DND-41 (cell line): ENCODE measurements around the gene KRT86.
"Not testable (repeated sequence)": the region's sequence is repeated elsewhere in the genome, so short reads cannot be mapped to it uniquely, and the experiment has no call there.

Experiments used
- ATAC-seq: fragments of 200-7000 bp; cut with Tn5 transposase; 3 replicates; pipeline ENCODE4 v1.9.1; 2021; ENCODE audit warnings: low read depth; ENCODE audit not compliant: insufficient read depth
- DNase-seq: peaks from one replicate; pipeline ENCODE4 v3.0.0-alpha.2; 2020
- H2AFZ ChIP-seq: 2 replicates; pipeline ENCODE4 v1.6.0; 2012; ENCODE audit warnings: low read depth, low read length
- H3K27ac ChIP-seq: 2 replicates; pipeline ENCODE4 v1.5.1; 2012; ENCODE audit warnings: low read length, inconsistent platforms
- H3K27me3 ChIP-seq: fragments of 200-600 bp; sonication (generic); 2 replicates; pipeline ENCODE4 v1.6.0; 2012; ENCODE audit warnings: low read length, mild to moderate bottlenecking, inconsistent platforms; ENCODE audit not compliant: insufficient read depth, poor library complexity
- H3K36me3 ChIP-seq: 2 replicates; pipeline ENCODE4 v1.5.1; 2012; ENCODE audit warnings: low read length, inconsistent platforms; ENCODE audit not compliant: insufficient read depth
- H3K4me1 ChIP-seq: 2 replicates; pipeline ENCODE4 v1.5.1; 2012; ENCODE audit warnings: mild to moderate bottlenecking, low read length; ENCODE audit not compliant: insufficient read depth
- H3K4me2 ChIP-seq: 2 replicates; pipeline ENCODE4 v1.6.0; 2012; ENCODE audit warnings: mild to moderate bottlenecking, moderate library complexity, low read length, inconsistent platforms; ENCODE audit not compliant: insufficient read depth
- H3K4me3 ChIP-seq, 2 experiments: fragments of 200-600 bp in 1 of 2; shearing (Covaris generic) in 1 of 2; 2 replicates each; pipeline ENCODE4 v1.5.1; 2012 to 2016; ENCODE audit warnings: inconsistent platforms in 2 of 2, low read length in 2 of 2, mild to moderate bottlenecking in 2 of 2, low read depth in 1 of 2, moderate library complexity in 1 of 2
- H3K79me2 ChIP-seq: 2 replicates; pipeline ENCODE4 v1.6.0; 2012; ENCODE audit warnings: low read length, inconsistent platforms; ENCODE audit not compliant: insufficient read depth
- H3K9ac ChIP-seq: 2 replicates; pipeline ENCODE4 v1.6.0; 2012; ENCODE audit warnings: low read depth, mild to moderate bottlenecking, inconsistent platforms, low read length, moderate library complexity
- H3K9me3 ChIP-seq: 2 replicates; pipeline ENCODE4 v1.5.1; 2012; ENCODE audit warnings: low read length, moderate library complexity, mild to moderate bottlenecking, inconsistent platforms; ENCODE audit not compliant: insufficient read depth, severe bottlenecking
- H4K20me1 ChIP-seq: 2 replicates; pipeline ENCODE4 v1.6.0; 2012; ENCODE audit warnings: low read length; ENCODE audit not compliant: insufficient read depth
- EZH2 ChIP-seq: IDR thresholded peaks from 3 replicates; pipeline ENCODE4 v1.6.1; 2012; ENCODE audit warnings: borderline replicate concordance, low read depth, mild to moderate bottlenecking, moderate library complexity, low read length, inconsistent platforms; ENCODE audit not compliant: severe bottlenecking
- TF ChIP-seq, protein P1 (sequence below): IDR thresholded peaks from 2 replicates; pipeline ENCODE4 v1.5.1; 2012; ENCODE audit warnings: borderline replicate concordance, low read length, moderate library complexity, mild to moderate bottlenecking; ENCODE audit not compliant: poor library complexity, severe bottlenecking; ENCODE audit errors: extremely low read depth

Gene KRT86

DNA sequence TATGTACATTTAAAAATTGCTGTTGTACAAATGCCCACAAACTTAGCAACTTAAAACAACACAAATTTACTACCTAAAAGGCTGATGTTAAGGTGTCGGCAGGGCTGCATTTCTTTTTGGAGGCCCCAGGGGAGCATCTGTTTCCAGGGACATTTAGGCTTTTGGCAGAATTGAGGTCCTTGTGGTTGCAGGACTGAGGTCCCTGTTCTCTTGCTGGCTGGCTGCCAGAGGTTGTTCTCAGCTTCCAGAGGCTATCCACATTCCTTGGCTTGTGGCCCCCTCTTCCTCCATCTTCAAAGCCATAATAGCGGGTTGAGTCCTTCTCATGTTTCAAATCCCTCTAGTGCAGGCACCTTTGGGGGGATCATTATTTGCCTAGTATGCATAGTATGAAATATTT lies 69.1 kb downstream of the KRT86 start:
- DNase-seq (no peak), ATAC-seq (no peak)
- no peak overlapping the region for H3K27ac ChIP-seq
- H3K36me3 ChIP-seq, result no peaks in the 10 kb centered on the region
- no peak overlapping the region for H3K4me2 ChIP-seq
- no peak overlapping the region for H2AFZ ChIP-seq
- H3K9ac ChIP-seq, result no peak overlapping the region
- H3K4me3 ChIP-seq, result no peak overlapping the region
- H4K20me1 ChIP-seq, result peaks cover 2% of the 10 kb centered on the region; the same call in 1 of the 2 replicates
- H3K9me3 ChIP-seq, result no peaks in the 10 kb centered on the region
- TF ChIP-seq, protein P1, sequence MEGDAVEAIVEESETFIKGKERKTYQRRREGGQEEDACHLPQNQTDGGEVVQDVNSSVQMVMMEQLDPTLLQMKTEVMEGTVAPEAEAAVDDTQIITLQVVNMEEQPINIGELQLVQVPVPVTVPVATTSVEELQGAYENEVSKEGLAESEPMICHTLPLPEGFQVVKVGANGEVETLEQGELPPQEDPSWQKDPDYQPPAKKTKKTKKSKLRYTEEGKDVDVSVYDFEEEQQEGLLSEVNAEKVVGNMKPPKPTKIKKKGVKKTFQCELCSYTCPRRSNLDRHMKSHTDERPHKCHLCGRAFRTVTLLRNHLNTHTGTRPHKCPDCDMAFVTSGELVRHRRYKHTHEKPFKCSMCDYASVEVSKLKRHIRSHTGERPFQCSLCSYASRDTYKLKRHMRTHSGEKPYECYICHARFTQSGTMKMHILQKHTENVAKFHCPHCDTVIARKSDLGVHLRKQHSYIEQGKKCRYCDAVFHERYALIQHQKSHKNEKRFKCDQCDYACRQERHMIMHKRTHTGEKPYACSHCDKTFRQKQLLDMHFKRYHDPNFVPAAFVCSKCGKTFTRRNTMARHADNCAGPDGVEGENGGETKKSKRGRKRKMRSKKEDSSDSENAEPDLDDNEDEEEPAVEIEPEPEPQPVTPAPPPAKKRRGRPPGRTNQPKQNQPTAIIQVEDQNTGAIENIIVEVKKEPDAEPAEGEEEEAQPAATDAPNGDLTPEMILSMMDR, result no peak
- TF ChIP-seq EZH2, result no peak
- H3K4me1 ChIP-seq, result no peaks in the 10 kb centered on the region
- H3K27me3 ChIP-seq, result peaks cover 11% of the 10 kb centered on the region
- H3K79me2 ChIP-seq, result no peaks in the 10 kb centered on the region

DNA sequence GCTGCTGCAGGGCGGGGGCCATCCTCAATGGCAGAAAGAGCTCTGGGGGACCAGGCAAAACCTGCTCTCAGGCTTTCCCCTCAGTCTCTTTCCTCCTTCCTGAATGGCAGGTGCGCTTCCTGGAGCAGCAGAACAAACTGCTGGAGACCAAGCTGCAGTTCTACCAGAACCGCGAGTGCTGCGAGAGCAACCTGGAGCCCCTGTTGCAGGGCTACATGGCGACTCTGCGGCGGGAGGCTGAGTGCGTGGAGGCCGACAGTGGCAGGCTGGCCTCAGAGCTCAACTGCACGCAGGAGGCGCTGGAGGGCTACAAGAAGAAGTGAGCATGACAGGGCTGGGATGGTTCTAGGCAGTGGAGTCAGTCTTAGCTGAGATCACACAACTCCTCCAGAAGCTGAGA lies 69.7 kb downstream of the KRT86 start:
- Histone ChIP-seq H3K9ac (no peak overlapping the region), H3K36me3 (no peaks in the 10 kb centered on the region), H3K4me2 (no peak overlapping the region), H3K9me3 (no peaks in the 10 kb centered on the region), H2AFZ (no peak overlapping the region), H3K4me1 (no peaks in the 10 kb centered on the region), H3K27me3 (peaks cover 7% of the 10 kb centered on the region), H4K20me1 (peaks cover 2% of the 10 kb centered on the region; the same call in 1 of the 2 replicates), H3K79me2 (no peaks in the 10 kb centered on the region), H3K27ac (no peak overlapping the region), H3K4me3 (no peak overlapping the region)
- ATAC-seq (no peak), DNase-seq (no peak)
- TF ChIP-seq, protein P1, result no peak
- no peak for TF ChIP-seq EZH2

DNA sequence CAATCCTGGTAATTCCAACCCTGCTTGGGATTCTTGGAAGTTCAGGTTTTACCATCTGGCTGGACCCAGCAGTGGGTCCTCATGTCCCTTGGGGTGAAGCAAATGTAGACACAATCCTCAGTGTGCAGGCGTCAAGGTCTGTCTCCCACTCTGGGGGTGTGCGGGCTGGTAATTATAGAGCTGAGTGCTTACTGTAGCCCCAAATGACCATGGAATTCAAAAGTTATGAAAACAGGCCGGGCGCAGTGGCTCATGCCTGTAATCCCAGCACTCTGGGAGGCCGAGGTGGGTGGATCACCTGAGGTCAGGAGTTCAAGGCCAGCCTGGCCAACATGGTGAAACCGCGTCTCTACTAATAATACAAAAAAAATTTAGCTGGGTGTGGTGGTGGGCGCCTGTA lies 70.6 kb downstream of the KRT86 start:
- H3K9ac ChIP-seq, ATAC-seq, DNase-seq, H3K4me3 ChIP-seq, H3K27ac ChIP-seq, H3K4me2 ChIP-seq, H3K36me3 ChIP-seq, H2AFZ ChIP-seq, H3K4me1 ChIP-seq, H3K79me2 ChIP-seq, H4K20me1 ChIP-seq, H3K9me3 ChIP-seq: not testable (repeated sequence)
- peaks cover 13% of the 10 kb centered on the region for H3K27me3 ChIP-seq

DNA sequence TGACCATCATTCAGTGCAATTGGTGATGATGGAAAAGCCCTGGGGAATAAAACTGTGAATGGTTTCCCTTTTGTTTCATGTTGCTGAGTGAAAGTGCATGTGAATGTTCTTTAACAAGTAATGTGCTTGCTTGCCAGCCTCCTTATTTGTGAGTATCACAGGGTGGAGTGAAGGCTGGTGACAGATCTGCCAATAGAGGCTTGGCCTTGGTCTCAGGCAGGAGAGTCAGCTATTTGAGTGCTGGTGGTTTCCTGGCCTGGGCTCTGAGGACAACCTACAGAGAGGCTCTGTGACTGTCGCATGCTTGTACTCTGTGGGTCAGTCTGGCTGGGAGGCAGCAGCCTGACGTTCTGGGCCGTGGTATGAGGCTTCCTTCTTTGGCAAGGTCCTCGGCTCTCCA lies 72.1 kb downstream of the KRT86 start:
- H3K9me3 ChIP-seq, result no peaks in the 10 kb centered on the region
- H3K27ac ChIP-seq, result no peak overlapping the region
- no peak overlapping the region for H3K4me3 ChIP-seq
- no peak overlapping the region for H3K4me2 ChIP-seq
- H3K4me1 ChIP-seq, result peaks cover 7% of the 10 kb centered on the region; the same call in 1 of the 2 replicates
- H4K20me1 ChIP-seq, result peaks cover 4% of the 10 kb centered on the region
- H3K9ac ChIP-seq, result no peak overlapping the region
- DNase-seq, result no peak
- no peaks in the 10 kb centered on the region for H3K79me2 ChIP-seq
- peaks cover 17% of the 10 kb centered on the region for H3K27me3 ChIP-seq
- ATAC-seq, result no peak
- no peaks in the 10 kb centered on the region for H3K36me3 ChIP-seq
- no peak for TF ChIP-seq EZH2
- TF ChIP-seq, protein P1, result no peak
- H2AFZ ChIP-seq, result no peak overlapping the region
